ENCODE data around the gene NKX3-2. TPM values are rescaled to one million over a fixed set of nuclear protein-coding genes. Genes with fewer than 3 reads are reported as not detected.

NKX3-2 gene
- total RNA-seq, 1 donor from 2014 or later = under 0.01 TPM

DNA sequence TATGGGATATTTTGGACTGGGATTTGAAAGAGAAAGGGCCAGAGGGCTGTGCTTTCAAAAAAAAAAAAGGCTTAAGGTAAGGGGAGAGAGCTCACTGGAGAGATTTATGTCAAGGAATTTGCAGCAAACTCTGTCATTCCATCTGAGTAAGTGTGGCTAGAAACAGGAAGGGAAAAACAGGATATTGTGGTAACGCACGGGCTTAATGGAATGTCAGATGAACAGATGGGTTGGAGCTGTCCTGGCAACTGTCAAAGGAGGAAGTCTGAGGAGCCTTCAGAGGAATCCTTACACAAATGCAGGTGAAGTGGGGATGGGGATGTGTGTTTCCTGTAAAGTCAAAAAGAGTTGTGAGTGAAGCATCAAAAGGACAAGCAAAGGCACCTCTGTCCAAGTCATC lies 15.1 kb upstream of the NKX3-2 start:
- no peaks in the 10 kb centered on the region for H3K36me3 ChIP-seq (ENCODE audit: control insufficient read depth, insufficient read depth, low read length)
- no peak for TF ChIP-seq CTCF (IDR thresholded peaks at IDR 0.05; ENCODE audit: insufficient read depth, low read length, severe bottlenecking)
- FAIRE-seq (no peak), DNase-seq (ENCODE audit: low read depth) (peak; percentile 69)
- no peaks in the 10 kb centered on the region for H3K27me3 ChIP-seq (ENCODE audit: control insufficient read depth, insufficient read depth, low read length)
- H3K4me3 ChIP-seq (ENCODE audit: low read depth, low read length) = no peak overlapping the region

GRCh38 chr4:13558881-13559280 lies 14.6 kb upstream of the NKX3-2 start:
- no peaks in the 10 kb centered on the region for H3K36me3 ChIP-seq (ENCODE audit: control insufficient read depth, insufficient read depth, low read length)
- no peaks in the 10 kb centered on the region for H3K27me3 ChIP-seq (ENCODE audit: control insufficient read depth, insufficient read depth, low read length)
- no peak overlapping the region for H3K4me3 ChIP-seq (ENCODE audit: low read depth, low read length)
- no peak for TF ChIP-seq CTCF (IDR thresholded peaks at IDR 0.05; ENCODE audit: insufficient read depth, low read length, severe bottlenecking)
- FAIRE-seq (no peak), DNase-seq (ENCODE audit: low read depth) (peak; percentile 12)

DNA sequence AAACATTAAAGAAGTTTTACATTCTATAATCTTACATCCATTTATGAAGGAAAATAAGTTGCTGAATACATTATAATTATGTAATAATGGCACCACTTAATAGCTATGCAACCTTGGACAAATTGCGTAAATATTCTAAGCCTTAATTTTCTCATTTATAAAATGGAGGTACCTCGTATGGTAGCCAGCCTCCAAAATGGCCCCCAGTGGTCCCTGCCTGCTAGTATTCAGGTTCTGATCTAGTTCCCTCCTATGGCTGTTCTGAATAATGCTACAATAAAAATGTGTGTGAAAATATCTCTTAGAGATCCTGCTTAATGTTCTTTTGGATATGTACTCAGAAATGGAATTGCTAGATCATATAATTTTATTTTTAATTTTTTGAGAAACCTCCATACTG lies 11.0 kb upstream of the NKX3-2 start:
- no peak for TF ChIP-seq CTCF (IDR thresholded peaks at IDR 0.05; ENCODE audit: insufficient read depth, low read length, severe bottlenecking)
- H3K4me3 ChIP-seq (ENCODE audit: low read depth, low read length) = no peak overlapping the region
- H3K36me3 ChIP-seq (ENCODE audit: control insufficient read depth, insufficient read depth, low read length) = no peaks in the 10 kb centered on the region
- FAIRE-seq (no peak), DNase-seq (ENCODE audit: low read depth) (no peak)
- H3K27me3 ChIP-seq (ENCODE audit: control insufficient read depth, insufficient read depth, low read length) = no peaks in the 10 kb centered on the region

DNA sequence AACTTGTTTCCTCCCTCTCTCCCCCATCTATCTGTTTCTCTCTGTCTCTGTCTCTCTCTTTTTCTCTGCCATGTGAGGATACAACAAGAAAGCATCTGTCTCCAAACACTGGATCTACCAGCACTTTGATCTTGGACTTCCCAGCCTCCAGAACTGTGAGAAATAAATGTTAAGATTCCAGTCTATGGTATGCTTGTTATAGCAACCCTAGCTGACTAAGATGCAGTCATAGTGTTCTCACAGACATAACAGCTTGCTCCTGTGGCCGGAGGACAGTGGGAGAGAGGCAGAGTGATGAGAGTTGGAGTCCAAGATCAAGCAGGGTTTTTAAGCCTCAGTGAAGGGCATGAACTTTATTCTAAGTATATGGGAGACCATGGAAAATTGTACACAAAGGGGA lies 8.8 kb upstream of the NKX3-2 start:
- DNase-seq (ENCODE audit: low read depth) = no peak
- TF ChIP-seq CTCF (IDR thresholded peaks at IDR 0.05; ENCODE audit: insufficient read depth, low read length, severe bottlenecking) = no peak

DNA sequence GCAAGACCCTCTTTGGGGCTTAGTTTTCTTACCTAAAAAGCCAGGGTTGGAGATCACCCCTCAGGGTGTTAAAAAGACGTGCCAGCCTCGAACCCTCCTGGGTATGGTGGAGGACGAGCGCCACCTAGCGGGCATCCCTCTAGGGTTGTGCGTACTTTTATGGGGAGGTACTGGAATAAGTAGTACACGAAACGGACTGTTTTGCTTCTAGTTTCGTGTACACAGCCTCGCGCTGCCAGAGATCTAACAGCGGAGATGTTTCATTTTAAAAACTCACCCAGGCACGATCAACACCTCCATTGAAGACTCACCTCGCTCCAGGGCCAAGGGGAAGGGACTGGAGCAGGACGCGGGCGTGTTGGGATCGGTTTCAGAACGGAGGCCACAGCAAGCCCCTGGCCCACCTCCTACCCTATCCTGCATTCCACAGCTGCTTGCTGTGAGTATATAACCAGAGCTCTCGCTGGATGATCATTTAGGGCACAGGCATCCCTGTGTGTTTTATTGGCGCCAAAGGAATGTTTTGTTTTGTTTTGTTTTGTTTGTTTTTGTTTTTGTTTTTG lies 4.8 kb upstream of the NKX3-2 start:
- FAIRE-seq (peak; percentile 13), DNase-seq (ENCODE audit: low read depth) (peak; percentile 59)
- Histone ChIP-seq H3K27me3 (ENCODE audit: control insufficient read depth, insufficient read depth, low read length) (peaks cover 16% of the 10 kb centered on the region), H3K4me3 (ENCODE audit: low read depth, low read length) (peak overlapping the region; percentile 20), H3K36me3 (ENCODE audit: control insufficient read depth, insufficient read depth, low read length) (no peaks in the 10 kb centered on the region)
- peak; percentile 82 for TF ChIP-seq CTCF (IDR thresholded peaks at IDR 0.05; ENCODE audit: insufficient read depth, low read length, severe bottlenecking)

More for the DNA sequence above, 8.8 kb upstream of the NKX3-2 start:
- H3K27me3 ChIP-seq (ENCODE audit: control insufficient read depth, insufficient read depth, low read length) = no peaks in the 10 kb centered on the region
- FAIRE-seq = no peak
- H3K4me3 ChIP-seq (ENCODE audit: low read depth, low read length) = no peak overlapping the region
- no peaks in the 10 kb centered on the region for H3K36me3 ChIP-seq (ENCODE audit: control insufficient read depth, insufficient read depth, low read length)

Measured in bronchial epithelial cell (primary cell).